ENCODE data around the gene HSPA8.

Gene HSPA8

DNA sequence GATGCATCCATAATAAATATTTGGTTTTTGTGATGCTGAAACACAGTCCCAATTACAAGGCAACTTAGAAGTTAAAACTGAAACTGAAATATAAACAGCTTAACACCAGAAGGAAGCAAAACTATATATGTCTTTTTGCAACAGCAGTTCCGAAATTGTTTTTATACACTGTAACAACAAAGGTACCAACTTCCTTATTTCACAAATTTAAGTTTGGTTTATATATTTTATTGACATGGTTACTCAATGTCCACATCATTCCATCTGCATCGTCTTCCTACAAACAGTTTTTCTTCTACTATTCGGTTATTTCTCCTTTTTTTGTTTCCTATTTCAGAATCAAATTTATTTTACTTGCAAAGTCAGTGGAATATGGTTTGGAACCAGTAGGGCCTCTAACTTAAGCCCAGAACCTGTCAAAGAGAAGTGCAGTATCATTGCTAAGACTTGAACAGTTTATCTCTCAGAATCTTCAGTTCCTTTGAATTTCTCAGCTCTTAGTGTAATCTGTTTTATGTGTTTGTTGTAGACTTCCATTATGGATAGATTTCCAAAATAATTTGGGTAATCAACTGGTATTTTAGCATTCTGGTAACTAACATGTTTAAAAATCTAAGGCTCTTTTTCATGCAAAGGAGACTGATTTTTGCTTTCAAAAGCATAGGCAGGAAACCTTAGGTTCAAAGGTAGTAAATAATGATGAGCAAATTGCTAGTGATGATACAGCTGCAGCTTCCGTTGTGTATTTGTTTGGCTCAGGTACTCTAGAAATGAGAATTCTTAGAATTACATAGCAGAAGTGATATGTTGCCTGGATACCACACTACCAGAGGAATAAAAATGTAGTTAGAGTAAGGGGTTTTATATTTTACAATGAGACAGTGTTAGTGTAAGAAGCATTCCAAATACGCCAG is 8.2 kb upstream of the HSPA8 start:
- Histone ChIP-seq H3K9ac (no peak overlapping the region), H3K36me3 (ENCODE audit: control insufficient read depth, insufficient read depth, low read length) (no peaks in the 10 kb centered on the region), H2AFZ (no peak overlapping the region), H3K79me2 (peaks cover under 1% of the 10 kb centered on the region), H3K4me2 (ENCODE audit: low read length) (peak overlapping the region; percentile 13), H3K27me3 (ENCODE audit: control insufficient read depth, insufficient read depth, low read length) (no peaks in the 10 kb centered on the region), H3K9me3 (ENCODE audit: control insufficient read depth, low read length) (no peaks in the 10 kb centered on the region), H3K27ac (no peak overlapping the region), H3K4me3 (ENCODE audit: low read depth, low read length) (peak overlapping the region; percentile 34), H3K4me1 (no peaks in the 10 kb centered on the region)
- no peak for TF ChIP-seq CTCF (IDR thresholded peaks at IDR 0.05)

DNA sequence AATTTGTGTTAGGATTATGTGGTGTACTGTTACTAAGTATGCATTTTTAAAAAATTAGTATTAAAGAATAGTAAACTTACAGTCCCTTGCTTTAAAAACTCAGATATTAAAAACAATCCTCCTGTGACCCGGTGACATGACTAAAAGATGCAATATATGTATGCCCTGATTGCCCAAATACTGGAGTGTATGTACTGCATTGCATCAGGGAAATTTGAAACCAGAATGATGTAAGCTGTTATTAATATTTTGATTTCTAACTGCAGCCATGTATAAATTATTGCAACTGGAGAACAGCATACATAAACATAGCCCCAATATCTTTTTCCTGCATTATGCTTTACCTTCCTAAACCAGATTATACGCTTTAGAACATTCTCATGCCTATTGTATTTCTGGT is 3.7 kb upstream of the HSPA8 start:
- no peak overlapping the region for H2AFZ ChIP-seq
- peaks cover 7% of the 10 kb centered on the region for H3K4me1 ChIP-seq
- H3K4me2 ChIP-seq (ENCODE audit: low read length): no peak overlapping the region
- no peak overlapping the region for H3K9ac ChIP-seq
- no peaks in the 10 kb centered on the region for H3K27me3 ChIP-seq (ENCODE audit: control insufficient read depth, insufficient read depth, low read length)
- TF ChIP-seq CTCF (IDR thresholded peaks at IDR 0.05): no peak
- peaks cover 7% of the 10 kb centered on the region for H3K79me2 ChIP-seq
- H3K9me3 ChIP-seq (ENCODE audit: control insufficient read depth, low read length): no peaks in the 10 kb centered on the region
- no peaks in the 10 kb centered on the region for H3K36me3 ChIP-seq (ENCODE audit: control insufficient read depth, insufficient read depth, low read length)
- no peak overlapping the region for H3K4me3 ChIP-seq (ENCODE audit: low read depth, low read length)
- H3K27ac ChIP-seq: no peak overlapping the region

DNA sequence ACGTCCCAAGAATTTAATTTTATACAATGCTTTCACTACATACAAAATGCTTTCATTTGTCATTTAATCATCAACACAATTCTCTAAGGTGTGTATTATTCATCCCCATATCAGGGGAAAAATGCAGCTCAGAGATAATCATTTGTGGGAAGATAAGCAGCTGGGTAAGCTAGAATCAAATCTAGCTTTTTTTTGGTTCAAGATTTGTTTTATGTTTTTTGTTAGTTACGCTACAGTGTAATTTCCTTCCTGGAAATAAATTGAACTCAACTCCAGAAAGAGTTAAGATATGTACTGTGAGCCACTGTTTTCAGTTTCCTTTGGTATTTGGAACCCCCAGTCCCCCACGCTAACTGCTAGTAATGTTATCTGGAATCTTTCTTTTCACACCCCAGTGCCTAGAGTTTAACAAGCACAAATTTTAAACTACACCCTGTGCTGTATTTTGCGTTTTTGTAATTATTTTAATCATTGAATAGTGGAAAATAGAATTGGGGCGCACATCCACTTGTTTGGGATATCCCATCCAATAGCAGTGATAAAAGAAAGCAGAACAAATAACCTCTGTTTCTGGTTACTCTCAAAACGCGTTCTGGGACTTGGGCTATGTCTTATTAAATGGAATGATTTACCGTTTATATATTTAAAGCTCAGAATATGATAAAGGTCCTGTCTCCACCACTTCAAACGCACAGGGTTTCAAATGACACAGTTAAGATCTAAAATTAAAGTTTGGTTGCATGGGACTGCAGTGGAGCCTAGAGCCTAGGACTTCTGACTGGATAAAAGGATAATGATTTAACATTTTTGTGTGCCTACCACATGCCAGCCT is 2.1 kb upstream of the HSPA8 start:
- Histone ChIP-seq H3K27ac (peak overlapping the region; percentile 97), H3K36me3 (ENCODE audit: control insufficient read depth, insufficient read depth, low read length) (no peaks in the 10 kb centered on the region), H3K4me2 (ENCODE audit: low read length) (peak overlapping the region; percentile 90), H2AFZ (peak overlapping the region; percentile 84), H3K4me1 (peaks cover 9% of the 10 kb centered on the region), H3K9ac (no peak overlapping the region), H3K4me3 (ENCODE audit: low read depth, low read length) (peak overlapping the region; percentile 98), H3K9me3 (ENCODE audit: control insufficient read depth, low read length) (no peaks in the 10 kb centered on the region), H3K79me2 (peaks cover 7% of the 10 kb centered on the region), H3K27me3 (ENCODE audit: control insufficient read depth, insufficient read depth, low read length) (no peaks in the 10 kb centered on the region)
- TF ChIP-seq CTCF (IDR thresholded peaks at IDR 0.05): no peak

GRCh38 chr11:123062892-123063825 is 1.2 kb upstream of the HSPA8 start:
- peak overlapping the region; percentile 98 for H3K4me3 ChIP-seq (ENCODE audit: low read depth, low read length)
- H3K4me1 ChIP-seq: peaks cover 15% of the 10 kb centered on the region
- no peaks in the 10 kb centered on the region for H3K27me3 ChIP-seq (ENCODE audit: control insufficient read depth, insufficient read depth, low read length)
- no peaks in the 10 kb centered on the region for H3K36me3 ChIP-seq (ENCODE audit: control insufficient read depth, insufficient read depth, low read length)
- no peak for TF ChIP-seq CTCF (IDR thresholded peaks at IDR 0.05)
- H2AFZ ChIP-seq: peak overlapping the region; percentile 84
- peak overlapping the region; percentile 68 for H3K9ac ChIP-seq
- H3K9me3 ChIP-seq (ENCODE audit: control insufficient read depth, low read length): no peaks in the 10 kb centered on the region
- H3K79me2 ChIP-seq: peaks cover 7% of the 10 kb centered on the region
- H3K4me2 ChIP-seq (ENCODE audit: low read length): peak overlapping the region; percentile 90
- peak overlapping the region; percentile 97 for H3K27ac ChIP-seq

All from parathyroid adenoma (tissue), 2 donors.